ENCODE measurements around the gene NIN.
"Not testable (repeated sequence)": the region's sequence is repeated elsewhere in the genome, so short reads cannot be mapped to it uniquely, and the experiment has no call there.

Gene NIN

GRCh38 chr14:50839048-50839447 is 8.1 kb upstream of the NIN start:
- no peak for DNase-seq

GRCh38 chr14:50837850-50838470 is 7.0 kb upstream of the NIN start:
- no peak for DNase-seq

DNA sequence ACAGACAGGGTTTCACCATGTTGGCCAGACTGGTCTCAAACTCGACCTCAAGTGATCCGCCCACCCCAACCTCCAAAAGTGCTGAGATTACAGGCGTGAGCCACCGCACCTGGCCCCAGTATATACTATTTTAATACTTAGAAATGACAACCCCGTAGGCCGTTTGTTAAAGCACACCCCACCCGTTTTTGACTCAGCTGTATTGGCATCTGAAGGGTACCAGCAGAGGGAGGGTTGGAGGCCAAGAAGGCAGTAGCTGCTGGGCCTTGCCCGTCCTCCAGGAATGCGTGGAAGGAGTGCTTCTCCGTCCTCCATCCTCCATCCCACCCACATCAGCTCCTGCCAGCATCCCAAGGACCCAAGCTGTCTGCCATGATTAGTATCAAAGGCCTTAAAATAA is 6.3 kb upstream of the NIN start:
- no peak for DNase-seq

GRCh38 chr14:50836515-50836914 is 5.6 kb upstream of the NIN start:
- no peak for DNase-seq

DNA sequence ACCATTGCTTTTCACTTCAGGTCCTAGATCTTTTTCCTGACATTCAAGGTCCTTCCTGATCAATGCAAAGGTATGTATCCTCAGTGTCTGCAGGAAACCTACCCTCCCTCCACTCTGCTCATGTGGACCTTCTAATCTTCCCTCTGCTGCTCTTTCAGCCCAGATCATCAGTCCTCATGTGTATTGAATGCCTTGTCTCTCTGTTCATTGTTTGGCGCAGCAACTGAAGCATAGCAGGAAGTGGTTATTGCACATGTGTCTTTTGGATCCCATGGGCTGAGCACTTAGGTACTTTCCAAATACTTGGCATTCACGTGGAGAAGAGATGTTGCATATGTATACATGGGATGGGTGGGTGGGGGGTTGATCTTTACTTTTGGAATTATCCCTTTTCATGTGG is 4.3 kb upstream of the NIN start:
- DNase-seq, result no peak

DNA sequence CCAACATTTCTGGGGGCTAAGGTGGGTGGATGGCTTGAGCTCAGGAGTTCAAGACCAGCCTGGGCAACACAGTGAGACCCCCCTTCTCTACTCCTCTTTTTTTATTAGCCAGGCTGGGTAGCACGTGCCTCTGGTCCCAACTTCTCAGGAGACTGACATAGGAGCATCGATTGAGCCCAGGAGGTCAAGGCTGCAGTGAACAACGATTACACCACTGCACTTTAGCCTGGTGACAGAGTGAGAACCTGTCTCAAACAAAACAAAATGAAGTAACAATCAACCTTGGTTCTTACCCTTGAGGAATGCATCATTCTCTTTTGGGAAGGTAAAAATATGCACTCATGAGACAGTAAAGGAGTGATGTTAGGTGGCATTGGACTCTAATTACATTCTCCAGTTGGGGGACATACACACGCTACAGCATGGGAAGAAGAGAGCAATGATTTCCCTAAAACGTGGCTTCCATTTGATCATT is 3.9 kb upstream of the NIN start:
- no peak for DNase-seq

DNA sequence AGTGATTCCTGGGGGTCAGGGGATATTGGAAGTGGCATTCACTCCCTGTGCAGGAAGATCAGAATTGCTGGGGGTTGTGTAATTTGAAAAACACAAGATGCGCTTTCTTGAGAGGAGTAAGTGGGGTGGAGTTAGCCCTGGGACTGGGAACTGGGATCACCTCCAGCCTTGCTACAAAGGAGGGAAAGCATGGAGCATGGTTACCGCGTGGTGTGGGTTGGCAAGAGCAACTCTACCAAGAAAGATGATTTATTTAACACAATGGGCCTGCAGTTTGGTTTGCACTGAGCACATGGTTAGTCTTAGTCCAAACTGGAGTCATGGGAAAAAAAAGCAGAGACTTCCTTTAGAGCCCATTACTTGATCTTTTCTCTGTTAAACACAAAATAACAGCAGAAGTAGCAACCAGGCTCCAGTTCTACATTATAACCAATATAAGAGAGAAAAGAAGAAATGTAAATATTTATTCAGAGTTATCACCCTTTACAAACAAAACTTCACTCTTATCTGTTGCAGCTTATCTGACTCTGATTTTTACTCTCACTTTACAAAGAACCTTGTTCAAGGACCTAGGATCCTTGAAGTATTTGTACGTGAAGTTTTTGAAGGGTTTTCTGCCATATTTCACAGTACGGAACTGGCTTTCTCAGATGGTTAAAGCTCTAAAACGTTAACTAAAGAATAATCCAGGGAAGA is 2.1 kb upstream of the NIN start:
- no peak for DNase-seq

- DNase-seq, result no peak
These were observed 785 bp upstream of the NIN start for GRCh38 chr14:50831726-50832168.

DNA sequence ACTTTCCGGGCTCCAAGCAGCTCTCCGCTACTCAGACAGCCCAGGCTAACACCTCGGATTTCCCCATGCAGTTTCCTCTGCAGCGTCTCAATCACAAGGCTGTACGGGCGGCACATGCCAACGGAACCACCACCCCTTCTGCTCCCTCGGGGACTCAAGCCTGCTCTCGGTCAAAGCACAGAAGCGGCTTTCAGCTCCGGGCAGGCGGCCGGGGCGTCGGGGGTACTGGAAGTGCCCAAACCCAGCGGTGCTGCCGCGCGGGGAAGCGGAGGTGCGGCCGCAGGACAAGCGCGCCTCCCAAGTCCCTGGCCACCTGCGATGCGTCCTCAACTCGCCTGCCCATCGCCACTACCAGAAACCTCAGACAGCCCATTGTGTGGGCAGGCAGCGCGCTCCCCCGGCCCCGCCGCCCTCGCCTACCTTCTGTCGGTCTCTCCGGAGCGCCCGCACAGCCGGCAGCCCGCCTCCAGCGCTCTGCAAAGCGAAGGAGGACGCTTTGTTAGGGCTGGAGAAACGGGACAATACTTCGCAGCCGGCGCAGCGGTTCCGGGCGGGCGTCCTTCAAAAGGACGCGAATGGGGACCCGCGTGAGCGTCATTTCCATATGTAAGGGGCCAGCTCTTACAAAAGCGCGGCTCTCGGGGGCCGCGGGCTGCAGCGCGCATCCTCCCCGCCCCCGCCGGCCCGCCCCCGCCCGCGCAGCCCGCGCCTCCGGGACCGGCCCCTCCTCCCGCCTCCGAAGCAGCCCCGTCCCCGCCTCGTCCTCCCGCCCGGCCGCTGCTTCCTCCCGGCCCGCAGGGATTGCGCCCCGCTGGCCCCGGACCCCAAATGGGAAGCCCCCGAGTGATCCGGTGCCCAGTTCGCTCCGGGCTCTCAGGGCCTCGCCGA is 674 bp downstream of the NIN start:
- peak; percentile 63 for DNase-seq

DNA sequence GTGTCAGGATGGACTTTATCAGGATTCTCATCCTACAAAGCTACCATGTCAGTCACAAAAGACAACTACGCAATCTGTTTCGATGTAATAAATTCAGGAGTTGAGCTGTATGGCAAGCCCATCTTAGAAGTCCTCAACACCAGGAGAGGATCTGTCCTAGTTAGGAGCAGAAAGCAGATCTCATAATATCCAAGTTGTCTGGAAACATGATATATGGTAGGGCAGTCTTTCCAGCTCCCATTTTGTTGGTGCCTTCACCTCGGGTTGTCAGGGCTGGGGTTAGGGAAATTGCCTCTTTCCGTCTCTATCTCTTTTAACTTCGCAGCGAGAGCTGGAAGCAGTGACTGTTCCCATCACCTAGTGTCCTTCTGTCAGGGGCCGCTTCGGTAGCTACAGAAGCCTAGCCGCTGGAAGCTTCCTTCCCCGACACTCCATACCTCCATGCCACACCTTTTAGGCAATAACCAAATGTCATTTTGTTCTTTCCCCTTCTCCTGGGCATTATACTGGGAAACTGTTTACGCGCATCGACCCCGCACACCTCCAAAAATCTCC is 1.4 kb downstream of the NIN start:
- peak; percentile 63 for DNase-seq

GRCh38 chr14:50828721-50829488 is 2.1 kb downstream of the NIN start:
- DNase-seq, result no peak

DNA sequence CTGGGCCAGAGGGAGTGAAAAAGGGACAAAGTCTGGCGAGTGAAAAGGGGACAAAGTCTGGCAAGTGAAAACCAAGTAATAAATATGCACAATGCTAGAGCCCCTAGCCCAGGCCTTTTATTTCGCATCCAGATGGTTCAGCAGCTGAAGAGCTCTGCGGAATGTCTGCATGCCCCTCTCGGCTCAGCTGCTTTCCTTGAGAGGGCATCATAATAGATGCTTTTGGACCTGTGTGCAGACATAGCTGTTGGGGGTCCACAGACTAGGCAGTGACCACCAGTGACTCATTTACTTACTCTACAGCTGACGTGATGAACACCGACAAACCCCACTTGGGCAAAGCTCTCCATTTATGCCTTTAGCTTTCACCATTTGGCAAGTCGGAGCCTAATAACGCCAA is 4.3 kb downstream of the NIN start:
- DNase-seq, result no peak

DNA sequence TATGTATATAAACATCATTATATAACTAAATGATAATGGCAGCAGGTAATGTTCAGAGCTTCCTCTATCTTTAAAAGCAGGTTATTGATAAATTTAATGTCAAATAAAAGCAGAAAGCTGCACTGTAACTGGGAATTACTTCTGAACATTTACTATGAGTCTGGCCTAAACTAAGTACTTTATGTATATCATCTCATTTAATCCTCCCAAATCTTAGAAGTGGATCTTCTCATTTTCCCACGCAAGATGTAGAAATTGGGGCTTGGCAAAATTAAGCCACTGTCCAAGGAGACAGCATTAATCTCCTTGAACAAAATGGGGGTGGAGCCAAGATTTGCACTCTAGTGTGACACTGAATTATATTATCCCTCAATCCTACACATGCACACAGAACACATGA is 5.7 kb downstream of the NIN start:
- no peak for DNase-seq

DNA sequence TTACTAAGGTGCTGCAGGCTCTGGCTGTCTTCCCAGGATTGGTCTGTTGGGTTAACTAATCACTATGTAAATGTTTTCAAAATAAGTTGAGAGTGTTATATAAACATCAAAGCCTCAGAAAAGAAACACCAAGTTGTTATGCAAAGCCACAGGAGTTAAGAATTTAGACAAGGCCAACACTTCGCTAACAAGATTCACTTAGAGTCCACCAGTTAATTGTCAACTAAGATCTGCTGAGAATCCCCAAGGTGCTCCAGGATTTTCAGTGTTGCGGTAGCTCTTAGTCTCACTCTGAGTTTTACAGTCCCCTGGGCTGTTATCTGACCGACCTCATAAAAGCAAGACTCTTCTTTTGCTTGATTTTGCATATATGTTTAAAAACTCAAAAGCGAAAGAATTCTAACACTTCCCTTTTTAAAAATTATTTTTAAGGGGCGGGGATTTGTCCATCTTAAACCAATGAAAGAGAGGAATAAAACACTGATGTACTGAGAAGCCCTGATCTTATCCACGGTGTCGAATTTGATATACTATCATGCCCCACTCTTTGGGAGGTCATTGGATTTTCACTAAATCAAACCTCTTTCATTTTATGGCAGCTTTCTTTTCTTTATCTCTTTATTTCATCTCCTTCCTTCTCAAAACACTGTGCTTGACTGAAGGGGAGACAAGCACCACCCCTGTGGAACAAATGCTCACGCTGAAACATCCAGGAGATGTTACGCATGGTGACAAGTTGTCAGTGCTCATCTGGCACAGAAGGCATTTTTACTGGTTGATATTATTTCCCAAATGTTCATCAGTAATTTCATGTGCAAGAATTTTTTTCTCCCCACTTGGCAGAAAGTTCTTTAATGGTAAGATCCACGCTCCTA is 7.0 kb downstream of the NIN start:
- no peak for DNase-seq

DNA sequence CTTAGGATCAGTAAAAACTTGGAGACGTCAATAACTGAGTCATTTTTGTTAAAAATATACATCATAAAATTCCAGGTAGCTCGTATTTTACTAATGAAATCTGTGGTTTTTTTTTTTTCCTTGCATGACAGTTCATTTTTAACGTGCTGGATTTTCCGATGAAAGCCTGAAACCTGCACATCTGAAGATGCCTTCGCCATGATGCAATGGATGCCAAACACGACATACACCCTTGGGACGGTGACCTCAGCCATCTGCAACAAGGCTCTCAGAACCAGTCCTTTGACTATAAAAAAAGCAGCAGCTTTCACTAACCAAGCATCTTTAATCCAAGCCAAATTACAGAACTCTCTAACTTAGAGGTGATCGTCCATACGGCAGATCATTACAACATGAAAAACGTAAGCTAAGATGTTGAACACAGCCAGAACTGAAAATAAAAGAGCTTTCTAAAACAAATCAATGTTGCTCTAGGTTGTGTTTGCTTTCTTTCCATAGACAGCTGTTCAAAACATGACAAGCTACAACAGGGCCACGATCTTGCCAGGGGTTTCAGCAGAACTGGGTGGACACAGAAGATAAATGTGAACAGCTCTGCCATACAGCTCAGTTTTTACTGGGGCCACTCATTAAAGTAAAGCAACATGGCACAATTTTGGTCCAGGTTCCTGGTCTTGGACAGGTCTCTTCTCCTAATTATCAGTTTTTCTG is 7.8 kb downstream of the NIN start:
- no peak for DNase-seq

DNA sequence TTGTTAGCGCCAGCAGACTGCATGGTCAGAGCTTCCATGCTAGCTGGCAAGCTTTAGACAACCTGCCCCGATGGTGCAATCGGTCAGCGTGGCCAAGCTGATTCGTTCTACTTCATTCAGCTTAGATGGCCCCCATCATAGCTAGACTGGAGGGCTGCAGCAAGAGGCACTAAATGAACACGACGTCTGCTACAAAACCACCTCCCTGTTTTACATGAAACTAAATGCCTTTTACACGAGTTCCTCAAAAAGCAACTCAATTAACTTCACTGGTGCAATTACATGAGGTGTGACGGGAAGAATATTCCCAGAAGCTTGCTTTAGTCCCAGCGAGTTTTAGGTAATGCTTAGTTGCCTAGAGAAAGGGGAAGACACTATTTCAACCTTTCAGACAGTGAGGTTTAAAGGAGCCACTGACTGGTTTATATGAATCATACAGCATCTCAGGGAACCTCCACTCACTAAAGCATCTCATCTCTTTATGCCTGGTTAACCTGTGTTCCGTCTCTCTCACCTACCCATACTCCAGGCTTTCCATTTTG is 8.4 kb downstream of the NIN start:
- DNase-seq, result no peak

DNA sequence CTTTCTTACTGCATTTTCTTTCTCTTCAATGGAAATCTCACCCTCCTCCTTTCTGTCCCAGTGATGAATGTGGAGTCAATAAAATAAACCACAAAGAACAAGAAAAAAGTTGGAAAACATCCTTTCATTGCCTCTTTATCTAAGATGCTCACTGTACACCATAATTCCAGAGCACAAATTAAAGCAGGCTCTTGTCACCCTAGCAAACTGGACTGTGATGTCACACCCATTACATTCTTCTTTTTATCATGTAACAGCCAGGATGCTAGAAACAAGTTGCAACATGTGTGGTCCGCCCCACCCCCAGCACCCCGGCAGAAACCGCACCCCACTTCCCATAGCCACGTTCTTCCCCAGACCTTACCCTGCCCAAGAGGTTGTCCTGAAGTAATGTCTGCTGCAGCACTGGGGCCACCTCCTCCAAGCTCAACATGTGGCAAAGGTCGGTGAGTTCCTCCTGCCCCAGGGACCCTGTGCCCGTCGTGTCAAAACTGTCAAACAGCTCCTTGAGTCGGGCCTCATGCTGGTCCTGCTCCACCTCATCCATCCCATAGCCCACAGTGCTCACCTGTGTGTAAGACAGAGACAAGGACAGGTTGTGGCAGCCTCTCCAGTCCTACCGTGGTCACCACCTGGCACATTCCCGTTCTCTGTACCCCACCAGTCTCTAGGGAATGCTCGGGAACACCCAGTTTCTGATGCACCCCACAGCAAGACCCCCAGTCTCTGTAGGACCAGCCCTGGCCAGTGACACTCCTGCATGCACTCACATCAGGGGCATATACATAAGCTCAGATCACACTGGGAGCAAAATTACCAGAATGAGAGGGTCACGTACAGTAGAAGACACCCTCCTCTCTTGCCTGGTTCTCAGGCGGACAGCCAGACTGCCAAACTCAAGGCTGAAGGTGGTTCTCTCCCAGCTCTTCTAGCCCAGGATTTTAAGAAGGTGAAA is 9.2 kb downstream of the NIN start:
- no peak for DNase-seq

GRCh38 chr14:50820786-50821509 is 10.0 kb downstream of the NIN start:
- no peak for DNase-seq

DNA sequence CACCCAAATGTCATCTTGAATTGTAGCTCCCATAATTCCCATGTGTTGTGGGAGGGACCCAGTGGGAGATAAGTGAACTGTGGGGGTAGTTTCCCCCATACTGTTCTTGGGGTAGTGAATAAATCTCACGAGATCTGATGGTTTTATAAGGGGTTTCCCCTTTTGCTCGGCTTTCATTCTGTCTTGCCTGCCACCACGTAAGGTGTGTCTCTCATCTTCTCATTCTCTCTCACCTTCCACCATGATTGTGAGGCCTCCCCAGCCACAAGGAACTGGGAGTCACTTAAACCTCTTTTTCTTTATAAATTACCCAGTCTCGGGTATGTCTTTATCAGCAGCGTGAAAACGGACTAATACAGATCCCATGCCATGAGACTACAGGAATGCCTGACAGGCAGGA is 11.7 kb downstream of the NIN start:
- not testable (repeated sequence) for DNase-seq
